Kidney (tissue), 14 donors: ENCODE data around the gene DLG2. TPM values are rescaled to one million over a fixed set of nuclear protein-coding genes. Genes with fewer than 3 reads are reported as not detected.

Experiments
- DNase-seq, 5 donors: peaks; one replicate each; pipeline ENCODE4 v3.0.0-alpha.2; 2013 to 2020
- FAIRE-seq: peaks from 2 replicates; lab custom pipeline; 2012; peaks lifted over from hg19 to GRCh38; lab: Jason Lieb, UNC
- H3K27ac ChIP-seq, 2 donors: one replicate each; pipeline ENCODE4 v1.7.0; 2013; ENCODE audit warnings: low read depth in 2 of 2, low read length in 2 of 2, inconsistent platforms in 1 of 2
- H3K27me3 ChIP-seq: one replicate; pipeline ENCODE4 v1.7.1; 2013; ENCODE audit warnings: low read length, inconsistent platforms; ENCODE audit not compliant: control insufficient read depth, insufficient read depth
- H3K36me3 ChIP-seq, 3 donors: one replicate each; pipeline versions ENCODE4 v1.7.0 to v1.7.1; 2013; ENCODE audit warnings: low read length in 3 of 3, control low read depth in 1 of 3, inconsistent platforms in 1 of 3; ENCODE audit not compliant: insufficient read depth in 3 of 3, control insufficient read depth in 2 of 3
- H3K4me1 ChIP-seq, 3 donors: one replicate each; pipeline versions ENCODE4 v1.7.0 to v1.7.1; 2013; ENCODE audit warnings: low read length in 3 of 3, inconsistent platforms in 1 of 3, low read depth in 1 of 3; ENCODE audit not compliant: control insufficient read depth in 2 of 3, insufficient read depth in 2 of 3
- H3K4me3 ChIP-seq, 3 donors: one replicate each; pipeline versions ENCODE4 v1.7.0 to v1.8.1; 2013; ENCODE audit warnings: low read length in 3 of 3, control low read depth in 1 of 3, inconsistent platforms in 1 of 3
- H3K9ac ChIP-seq, 3 donors: one replicate each; pipeline versions ENCODE4 v1.7.0 to v1.7.1; 2013; ENCODE audit warnings: low read length in 3 of 3, control low read depth in 1 of 3, inconsistent platforms in 1 of 3
- H3K9me3 ChIP-seq, 3 donors: one replicate each; pipeline versions ENCODE4 v1.7.0 to v1.7.1; 2013; ENCODE audit warnings: low read length in 3 of 3, control low read depth in 1 of 3, inconsistent platforms in 1 of 3; ENCODE audit not compliant: control insufficient read depth in 2 of 3, insufficient read depth in 1 of 3
- intact Hi-C: fragments of 100-400 bp; cut with DNase I; formaldehyde crosslinking; loops from one replicate; pipeline ENCODE4 v1.11.1; 2022
- polyA plus RNA-seq: library from polyadenylated mRNA; stranded (reverse); fragments of 350-450 nt; fragmentation: Illumina TruSeq; extraction: RNeasy Lipid Tissue Mini Kit (QIAGEN cat#74804); gene quantifications from one replicate; pipeline ENCODE4 v1.2.3, GENCODE V29; 2014; ENCODE audit warnings: low read depth, low replicate concordance; ENCODE audit not compliant: insufficient read depth
- total RNA-seq: library from RNA; stranded (reverse); fragmentation: NEBNext Ultra II Directional; extraction: Animal tissue kit (Norgen Biotek cat#: 25700); gene quantifications from one replicate; pipeline ENCODE4 v1.2.1, GENCODE V29; 2021
- TF ChIP-seq, protein P1 (sequence below): IDR thresholded peaks from 3 replicates; pipeline ENCODE4 v1.5.1; 2012; ENCODE audit warnings: mild to moderate bottlenecking, moderate library complexity, borderline replicate concordance; ENCODE audit not compliant: insufficient read depth; ENCODE audit errors: extremely low read depth
- donor health status: control.
- donor health status: control.
- donor health status: control.
- donor health status: control.
- donor health status: control.
- donor health status: DM: yes; HTN: yes; CAD: no.
- donor health status: Normal renal cell carcinoma (clear cell type).

DLG2 gene
- total and polyA plus RNA-seq, 2 donors from 2014 or later: 2.9 to 7.2 TPM

GRCh38 chr11:84355911-84356310, 1271.2 kb downstream of the DLG2 start:
- DNase-seq: no peak

GRCh38 chr11:84345597-84345996, 1281.5 kb downstream of the DLG2 start:
- H3K9me3 ChIP-seq: no peaks in the 10 kb centered on the region
- H3K4me3 ChIP-seq: no peak overlapping the region
- FAIRE-seq: no peak
- no peak overlapping the region for H3K9ac ChIP-seq
- no peaks in the 10 kb centered on the region for H3K27me3 ChIP-seq
- no peak overlapping the region for H3K27ac ChIP-seq
- intact Hi-C loops: no loop called here
- DNase-seq: no peak
- no peaks in the 10 kb centered on the region for H3K4me1 ChIP-seq
- no peaks in the 10 kb centered on the region for H3K36me3 ChIP-seq
- TF ChIP-seq, protein P1, sequence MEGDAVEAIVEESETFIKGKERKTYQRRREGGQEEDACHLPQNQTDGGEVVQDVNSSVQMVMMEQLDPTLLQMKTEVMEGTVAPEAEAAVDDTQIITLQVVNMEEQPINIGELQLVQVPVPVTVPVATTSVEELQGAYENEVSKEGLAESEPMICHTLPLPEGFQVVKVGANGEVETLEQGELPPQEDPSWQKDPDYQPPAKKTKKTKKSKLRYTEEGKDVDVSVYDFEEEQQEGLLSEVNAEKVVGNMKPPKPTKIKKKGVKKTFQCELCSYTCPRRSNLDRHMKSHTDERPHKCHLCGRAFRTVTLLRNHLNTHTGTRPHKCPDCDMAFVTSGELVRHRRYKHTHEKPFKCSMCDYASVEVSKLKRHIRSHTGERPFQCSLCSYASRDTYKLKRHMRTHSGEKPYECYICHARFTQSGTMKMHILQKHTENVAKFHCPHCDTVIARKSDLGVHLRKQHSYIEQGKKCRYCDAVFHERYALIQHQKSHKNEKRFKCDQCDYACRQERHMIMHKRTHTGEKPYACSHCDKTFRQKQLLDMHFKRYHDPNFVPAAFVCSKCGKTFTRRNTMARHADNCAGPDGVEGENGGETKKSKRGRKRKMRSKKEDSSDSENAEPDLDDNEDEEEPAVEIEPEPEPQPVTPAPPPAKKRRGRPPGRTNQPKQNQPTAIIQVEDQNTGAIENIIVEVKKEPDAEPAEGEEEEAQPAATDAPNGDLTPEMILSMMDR: no peak

More at GRCh38 chr11:84355911-84356310, 1271.2 kb downstream of the DLG2 start:
- intact Hi-C loops: no loop called here
- TF ChIP-seq, protein P1: no peak
- no peaks in the 10 kb centered on the region for H3K27me3 ChIP-seq
- H3K27ac ChIP-seq: no peak overlapping the region
- FAIRE-seq: no peak
- H3K4me3 ChIP-seq: no peak overlapping the region
- no peak overlapping the region for H3K9ac ChIP-seq
- no peaks in the 10 kb centered on the region for H3K36me3 ChIP-seq
- H3K4me1 ChIP-seq: no peaks in the 10 kb centered on the region
- H3K9me3 ChIP-seq: no peaks in the 10 kb centered on the region

GRCh38 chr11:84345027-84345426, 1282.1 kb downstream of the DLG2 start:
- no peaks in the 10 kb centered on the region for H3K36me3 ChIP-seq
- H3K27me3 ChIP-seq: no peaks in the 10 kb centered on the region
- FAIRE-seq (no peak), DNase-seq (no peak)
- no peaks in the 10 kb centered on the region for H3K4me1 ChIP-seq
- H3K4me3 ChIP-seq: no peak overlapping the region
- intact Hi-C loops: no loop called here
- H3K27ac ChIP-seq: no peak overlapping the region
- TF ChIP-seq, protein P1: no peak
- no peak overlapping the region for H3K9ac ChIP-seq
- no peaks in the 10 kb centered on the region for H3K9me3 ChIP-seq

GRCh38 chr11:84339796-84340195, 1287.3 kb downstream of the DLG2 start:
- Histone ChIP-seq H3K4me1 (no peaks in the 10 kb centered on the region), H3K9ac (no peak overlapping the region), H3K36me3 (no peaks in the 10 kb centered on the region), H3K9me3 (no peaks in the 10 kb centered on the region), H3K27me3 (no peaks in the 10 kb centered on the region), H3K27ac (no peak overlapping the region), H3K4me3 (no peak overlapping the region)
- FAIRE-seq (no peak), DNase-seq (no peak)
- TF ChIP-seq, protein P1: no peak
- intact Hi-C loops: no loop called here
